Measurements from ENCODE around the gene RTN4RL2.

The RTN4RL2 gene

GRCh38 chr11:57481315-57481714 is 21.0 kb downstream of the RTN4RL2 start:
- H3K27me3 ChIP-seq (ENCODE audit: insufficient read depth, low read length, poor library complexity) = peaks cover 7% of the 10 kb centered on the region
- H3K4me3 ChIP-seq (ENCODE audit: low read length) = no peak overlapping the region
- peaks cover 4% of the 10 kb centered on the region for H3K4me1 ChIP-seq (ENCODE audit: control insufficient read depth, low read depth, low read length)
- no peak overlapping the region for H3K23ac ChIP-seq (ENCODE audit: low read length)
- H4K8ac ChIP-seq (ENCODE audit: low read depth, low read length) = no peak overlapping the region
- no peaks in the 10 kb centered on the region for H3K79me1 ChIP-seq (ENCODE audit: low read length)
- H4K5ac ChIP-seq (ENCODE audit: low read length) = no peak overlapping the region
- H3K27ac ChIP-seq (ENCODE audit: low read depth, low read length) = no peak overlapping the region
- no peak overlapping the region for H3K4me2 ChIP-seq (ENCODE audit: low read length)
- no peak overlapping the region for H2BK5ac ChIP-seq (ENCODE audit: low read length)
- no peak for DNase-seq
- no peak overlapping the region for H3K9ac ChIP-seq (ENCODE audit: low read length)
- WGBS (ENCODE audit: extremely low coverage, insufficient coverage, low lambda C conversion rate) = no CpG with 5 or more reads among the region's 2 CpGs
- no peak overlapping the region for H2BK15ac ChIP-seq (replicated peaks; ENCODE audit: low read depth)
- H3K36me3 ChIP-seq (ENCODE audit: control insufficient read depth, insufficient read depth, low read length) = no peaks in the 10 kb centered on the region
- no peaks in the 10 kb centered on the region for H3K79me2 ChIP-seq (ENCODE audit: control insufficient read depth, insufficient read depth, low read length)
- H2BK120ac ChIP-seq (ENCODE audit: low read depth, low read length) = no peak overlapping the region
- no peak overlapping the region for H3K4ac ChIP-seq (ENCODE audit: low read depth, low read length)
- H2AK5ac ChIP-seq (ENCODE audit: low read length) = no peak overlapping the region
- no peak overlapping the region for H3K18ac ChIP-seq (ENCODE audit: low read length)
- H3K56ac ChIP-seq (ENCODE audit: low read length) = no peak overlapping the region

GRCh38 chr11:57481915-57482781 is 21.8 kb downstream of the RTN4RL2 start:
- peak overlapping the region; percentile 59 for H3K9ac ChIP-seq (ENCODE audit: low read length)
- H3K36me3 ChIP-seq (ENCODE audit: control insufficient read depth, insufficient read depth, low read length) = no peaks in the 10 kb centered on the region
- H3K79me1 ChIP-seq (ENCODE audit: low read length) = no peaks in the 10 kb centered on the region
- H3K23ac ChIP-seq (ENCODE audit: low read length) = no peak overlapping the region
- H3K4me3 ChIP-seq (ENCODE audit: low read length) = peak overlapping the region; percentile 25
- peak overlapping the region; percentile 58 for H3K4ac ChIP-seq (ENCODE audit: low read depth, low read length)
- H3K18ac ChIP-seq (ENCODE audit: low read length) = peak overlapping the region; percentile 77
- DNase-seq = no peak
- no peak overlapping the region for H2BK15ac ChIP-seq (replicated peaks; ENCODE audit: low read depth)
- H3K56ac ChIP-seq (ENCODE audit: low read length) = peak overlapping the region; percentile 79
- H2AK5ac ChIP-seq (ENCODE audit: low read length) = no peak overlapping the region
- H2BK5ac ChIP-seq (ENCODE audit: low read length) = no peak overlapping the region
- H4K5ac ChIP-seq (ENCODE audit: low read length) = no peak overlapping the region
- peak overlapping the region; percentile 63 for H3K4me2 ChIP-seq (ENCODE audit: low read length)
- H3K4me1 ChIP-seq (ENCODE audit: control insufficient read depth, low read depth, low read length) = peaks cover 4% of the 10 kb centered on the region
- H3K27me3 ChIP-seq (ENCODE audit: insufficient read depth, low read length, poor library complexity) = peaks cover 4% of the 10 kb centered on the region
- no peak overlapping the region for H3K27ac ChIP-seq (ENCODE audit: low read depth, low read length)
- H2BK120ac ChIP-seq (ENCODE audit: low read depth, low read length) = peak overlapping the region; percentile 33
- no peaks in the 10 kb centered on the region for H3K79me2 ChIP-seq (ENCODE audit: control insufficient read depth, insufficient read depth, low read length)
- WGBS (ENCODE audit: extremely low coverage, insufficient coverage, low lambda C conversion rate) = no CpG with 5 or more reads among the region's 44 CpGs
- no peak overlapping the region for H4K8ac ChIP-seq (ENCODE audit: low read depth, low read length)

GRCh38 chr11:57482782-57483561 is 22.6 kb downstream of the RTN4RL2 start:
- Histone ChIP-seq H3K79me2 (ENCODE audit: control insufficient read depth, insufficient read depth, low read length) (no peaks in the 10 kb centered on the region), H2BK120ac (ENCODE audit: low read depth, low read length) (peak overlapping the region; percentile 33), H3K9ac (ENCODE audit: low read length) (peak overlapping the region; percentile 59), H3K4me3 (ENCODE audit: low read length) (peak overlapping the region; percentile 8), H3K27ac (ENCODE audit: low read depth, low read length) (no peak overlapping the region), H3K4me2 (ENCODE audit: low read length) (peak overlapping the region; percentile 63), H3K27me3 (ENCODE audit: insufficient read depth, low read length, poor library complexity) (peaks cover 3% of the 10 kb centered on the region), H2AK5ac (ENCODE audit: low read length) (no peak overlapping the region), H3K36me3 (ENCODE audit: control insufficient read depth, insufficient read depth, low read length) (no peaks in the 10 kb centered on the region), H3K4me1 (ENCODE audit: control insufficient read depth, low read depth, low read length) (peaks cover 4% of the 10 kb centered on the region), H3K18ac (ENCODE audit: low read length) (peak overlapping the region; percentile 77), H2BK15ac (replicated peaks; ENCODE audit: low read depth) (no peak overlapping the region), H4K8ac (ENCODE audit: low read depth, low read length) (peak overlapping the region; percentile 87), H2BK5ac (ENCODE audit: low read length) (no peak overlapping the region), H3K4ac (ENCODE audit: low read depth, low read length) (peak overlapping the region; percentile 58), H3K23ac (ENCODE audit: low read length) (no peak overlapping the region), H4K5ac (ENCODE audit: low read length) (no peak overlapping the region), H3K56ac (ENCODE audit: low read length) (peak overlapping the region; percentile 79), H3K79me1 (ENCODE audit: low read length) (no peaks in the 10 kb centered on the region)
- peak; percentile 69 for DNase-seq
- WGBS (ENCODE audit: extremely low coverage, insufficient coverage, low lambda C conversion rate) = no CpG with 5 or more reads among the region's 52 CpGs

DNA sequence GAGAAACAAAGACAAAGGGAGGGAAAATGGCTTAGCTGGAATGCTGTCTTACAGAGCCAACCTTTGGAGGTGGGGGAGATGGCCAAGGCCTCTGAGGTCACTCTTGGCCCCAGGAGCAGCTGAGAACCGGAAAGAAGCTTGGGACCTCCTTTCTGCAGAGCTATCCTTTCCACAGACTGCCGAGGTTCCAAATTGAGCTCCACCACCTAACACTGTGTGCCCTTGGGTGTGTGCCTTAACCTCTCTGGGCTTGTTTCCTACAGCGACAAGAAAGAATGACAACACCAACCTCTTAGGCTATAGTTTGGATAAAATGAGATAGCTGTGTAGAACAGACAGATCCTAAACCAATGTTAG is 23.2 kb downstream of the RTN4RL2 start:
- Histone ChIP-seq H3K18ac (ENCODE audit: low read length) (no peak overlapping the region), H3K4me3 (ENCODE audit: low read length) (no peak overlapping the region), H3K4me1 (ENCODE audit: control insufficient read depth, low read depth, low read length) (peaks cover 4% of the 10 kb centered on the region), H3K27ac (ENCODE audit: low read depth, low read length) (no peak overlapping the region), H3K4me2 (ENCODE audit: low read length) (no peak overlapping the region), H3K9ac (ENCODE audit: low read length) (peak overlapping the region; percentile 59), H2AK5ac (ENCODE audit: low read length) (no peak overlapping the region), H2BK5ac (ENCODE audit: low read length) (no peak overlapping the region), H2BK15ac (replicated peaks; ENCODE audit: low read depth) (no peak overlapping the region), H3K23ac (ENCODE audit: low read length) (no peak overlapping the region), H4K5ac (ENCODE audit: low read length) (no peak overlapping the region), H3K36me3 (ENCODE audit: control insufficient read depth, insufficient read depth, low read length) (no peaks in the 10 kb centered on the region), H2BK120ac (ENCODE audit: low read depth, low read length) (no peak overlapping the region), H3K4ac (ENCODE audit: low read depth, low read length) (no peak overlapping the region), H3K79me2 (ENCODE audit: control insufficient read depth, insufficient read depth, low read length) (no peaks in the 10 kb centered on the region), H4K8ac (ENCODE audit: low read depth, low read length) (no peak overlapping the region), H3K79me1 (ENCODE audit: low read length) (no peaks in the 10 kb centered on the region), H3K27me3 (ENCODE audit: insufficient read depth, low read length, poor library complexity) (peaks cover 3% of the 10 kb centered on the region), H3K56ac (ENCODE audit: low read length) (peak overlapping the region; percentile 40)
- no CpG with 5 or more reads among the region's 3 CpGs for WGBS (ENCODE audit: extremely low coverage, insufficient coverage, low lambda C conversion rate)
- peak; percentile 40 for DNase-seq

DNA sequence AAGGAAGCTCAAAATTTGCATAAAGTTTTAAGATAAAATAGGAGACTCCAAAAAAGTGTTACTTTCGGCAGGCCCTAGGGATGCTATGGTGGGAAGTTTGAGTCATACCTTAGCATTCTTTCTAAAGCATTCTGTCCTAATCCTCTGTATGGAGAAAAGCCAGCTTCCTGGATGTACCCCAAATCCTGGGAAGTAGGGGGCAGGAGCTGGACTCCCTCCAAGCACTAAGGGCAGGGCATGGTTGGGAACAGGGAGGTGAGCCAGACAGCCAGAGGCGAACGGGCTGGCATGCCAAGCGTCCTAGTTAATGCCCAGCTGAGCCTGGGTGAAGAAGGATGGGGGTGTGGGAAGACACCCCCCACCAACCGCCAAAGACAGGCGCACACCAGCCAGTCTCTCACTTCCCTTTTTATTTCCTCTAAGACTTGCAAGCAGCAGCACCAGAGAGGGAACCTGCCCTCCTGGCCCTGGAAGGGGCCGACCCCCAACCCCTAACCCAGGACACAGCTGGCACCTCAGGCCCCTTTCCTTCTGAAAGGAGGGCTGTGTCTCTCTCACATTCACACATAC is 23.9 kb downstream of the RTN4RL2 start:
- no peak overlapping the region for H3K23ac ChIP-seq (ENCODE audit: low read length)
- no peak for DNase-seq
- no peak overlapping the region for H3K9ac ChIP-seq (ENCODE audit: low read length)
- peaks cover 4% of the 10 kb centered on the region for H3K4me1 ChIP-seq (ENCODE audit: control insufficient read depth, low read depth, low read length)
- H2BK15ac ChIP-seq (replicated peaks; ENCODE audit: low read depth) = no peak overlapping the region
- no peak overlapping the region for H3K4me3 ChIP-seq (ENCODE audit: low read length)
- H3K79me2 ChIP-seq (ENCODE audit: control insufficient read depth, insufficient read depth, low read length) = no peaks in the 10 kb centered on the region
- H3K27me3 ChIP-seq (ENCODE audit: insufficient read depth, low read length, poor library complexity) = peaks cover 3% of the 10 kb centered on the region
- no peak overlapping the region for H2BK5ac ChIP-seq (ENCODE audit: low read length)
- H2BK120ac ChIP-seq (ENCODE audit: low read depth, low read length) = no peak overlapping the region
- no peak overlapping the region for H4K8ac ChIP-seq (ENCODE audit: low read depth, low read length)
- H3K36me3 ChIP-seq (ENCODE audit: control insufficient read depth, insufficient read depth, low read length) = no peaks in the 10 kb centered on the region
- no peak overlapping the region for H3K27ac ChIP-seq (ENCODE audit: low read depth, low read length)
- H3K18ac ChIP-seq (ENCODE audit: low read length) = no peak overlapping the region
- no peak overlapping the region for H2AK5ac ChIP-seq (ENCODE audit: low read length)
- WGBS (ENCODE audit: extremely low coverage, insufficient coverage, low lambda C conversion rate) = no CpG with 5 or more reads among the region's 7 CpGs
- H3K56ac ChIP-seq (ENCODE audit: low read length) = no peak overlapping the region
- H3K4me2 ChIP-seq (ENCODE audit: low read length) = no peak overlapping the region
- no peak overlapping the region for H4K5ac ChIP-seq (ENCODE audit: low read length)
- no peak overlapping the region for H3K4ac ChIP-seq (ENCODE audit: low read depth, low read length)
- no peaks in the 10 kb centered on the region for H3K79me1 ChIP-seq (ENCODE audit: low read length)
